HCT116 (cell line): ENCODE measurements around the gene LRP1. TPM values are rescaled to one million over a fixed set of nuclear protein-coding genes. Genes with fewer than 3 reads are reported as not detected.

Source experiments
- ATAC-seq: fragments of 200-7000 bp; cut with Tn5 transposase; 2 replicates; pipeline ENCODE4 v1.9.1; 2020; ENCODE audit warnings: mild to moderate bottlenecking, moderate library complexity
- BruUV-seq: library from RNA; stranded (reverse); fragments of 400-500 nt; replicated peaks from 2 replicates; lab custom pipeline; 2021; lab: Mats Ljungman, UMichigan
- CTCF ChIA-PET: fragments of 300-600 bp; sonication (Branson Sonifier 250); formaldehyde crosslinking; loops from one replicate; lab custom pipeline; 2021; ENCODE audit warnings: antibody characterized with exemption; lab: Charles Lee
- POLR2A ChIA-PET: fragments of 300-600, 350-600 bp; sonication (Branson Sonifier 250); formaldehyde crosslinking; loops from one replicate; lab custom pipeline; 2021; ENCODE audit warnings: antibody characterized with exemption; lab: Charles Lee
- RAD21 ChIA-PET, 2 experiments: fragments of 300-600 bp; sonication (Branson Sonifier 250); formaldehyde crosslinking; loops; one replicate each; lab custom pipeline; 2023; ENCODE audit warnings: low total read pairs in 2 of 2; ENCODE audit not compliant: uncharacterized antibody in 2 of 2, unreplicated experiment in 2 of 2, low non-redundant PET in 1 of 2; lab: Charles Lee
- DNase-seq: peaks from one replicate; pipeline ENCODE4 v3.0.0-alpha.2; 2010; ENCODE audit warnings: low read depth, low spot score
- H2AFZ ChIP-seq: fragments of 200-600 bp; shearing (Covaris generic), sonication (generic); 2 replicates; pipeline ENCODE4 v1.6.1; 2017; ENCODE audit warnings: low read depth, mixed run types, mixed read lengths, antibody characterized with exemption, low read length; ENCODE audit not compliant: poor library complexity, severe bottlenecking
- H3K27ac ChIP-seq: 2 replicates; pipeline ENCODE4 v1.5.1; 2012; ENCODE audit warnings: low read depth, low read length
- H3K27me3 ChIP-seq: fragments of 200-600 bp; sonication (generic); 2 replicates; pipeline ENCODE4 v1.6.1; 2016; ENCODE audit warnings: mixed run types, low read length, mixed read lengths; ENCODE audit not compliant: insufficient read depth
- H3K36me3 ChIP-seq, 2 experiments: fragments of 200-500 bp in 1 of 2; fragments of 200-600 bp in 1 of 2; sonication (Bioruptor generic) in 1 of 2; sonication (generic) in 1 of 2; 2 replicates each; pipeline versions ENCODE4 v1.5.1 to v1.6.1; 2014 to 2016; ENCODE audit warnings: low read length in 2 of 2, inconsistent platforms in 1 of 2, mixed read lengths in 1 of 2, mixed run types in 1 of 2; ENCODE audit not compliant: insufficient read depth in 2 of 2, control insufficient read depth in 1 of 2
- H3K4me1 ChIP-seq, 2 experiments: fragments of 200-600 bp in 1 of 2; sonication (generic) in 1 of 2; 2 replicates each; pipeline versions ENCODE4 v1.5.1 to v1.6.1; 2012 to 2017; ENCODE audit warnings: low read length in 2 of 2, inconsistent platforms in 1 of 2, mild to moderate bottlenecking in 1 of 2, mixed read lengths in 1 of 2, mixed run types in 1 of 2, moderate library complexity in 1 of 2; ENCODE audit not compliant: insufficient read depth in 2 of 2, control insufficient read depth in 1 of 2
- H3K4me2 ChIP-seq: fragments of 200-600 bp; sonication (generic); 2 replicates; pipeline ENCODE4 v1.6.1; 2017; ENCODE audit warnings: mixed run types, low read length, mixed read lengths
- H3K4me3 ChIP-seq, 2 experiments: fragments of 200-600 bp in 1 of 2; sonication (generic) in 1 of 2; replicated peaks in 1 of 2; 2 replicates each; pipeline ENCODE4 v1.5.1; 2011 to 2016; ENCODE audit warnings: low read length in 2 of 2, control low read depth in 1 of 2, low read depth in 1 of 2, mild to moderate bottlenecking in 1 of 2, mixed read lengths in 1 of 2, mixed run types in 1 of 2
- H3K79me2 ChIP-seq: fragments of 200-600 bp; sonication (generic); 2 replicates; pipeline ENCODE4 v1.6.1; 2017; ENCODE audit warnings: mild to moderate bottlenecking, mixed run types, low read length, moderate library complexity, mixed read lengths; ENCODE audit not compliant: insufficient read depth
- H3K9ac ChIP-seq: fragments of 200-600 bp; sonication (generic); 2 replicates; pipeline ENCODE4 v1.6.1; 2016; ENCODE audit warnings: low read length, mixed read lengths
- H3K9me2 ChIP-seq: fragments of 200-600 bp; sonication (generic), shearing (Covaris generic); 2 replicates; pipeline ENCODE4 v1.6.1; 2017; ENCODE audit warnings: mixed run types, mild to moderate bottlenecking, moderate library complexity; ENCODE audit not compliant: insufficient read depth
- H3K9me3 ChIP-seq, 2 experiments: fragments of 200-500 bp in 1 of 2; fragments of 200-600 bp in 1 of 2; sonication (Bioruptor generic) in 1 of 2; sonication (generic) in 1 of 2; 2 replicates each; pipeline ENCODE4 v1.6.1; 2014 to 2017; ENCODE audit warnings: low read length in 2 of 2, mixed read lengths in 2 of 2, inconsistent platforms in 1 of 2, low read depth in 1 of 2, mild to moderate bottlenecking in 1 of 2, mixed run types in 1 of 2, moderate library complexity in 1 of 2; ENCODE audit not compliant: control insufficient read depth in 1 of 2, insufficient read depth in 1 of 2
- H4K20me1 ChIP-seq: fragments of 200-600 bp; sonication (generic), shearing (Covaris generic); 2 replicates; pipeline ENCODE4 v1.6.1; 2017; ENCODE audit warnings: mixed run types, mild to moderate bottlenecking, moderate library complexity; ENCODE audit not compliant: insufficient read depth
- ATF3 ChIP-seq: IDR thresholded peaks from 2 replicates; pipeline ENCODE4 v1.6.1; 2012
- CBX3 ChIP-seq: IDR thresholded peaks from 2 replicates; pipeline ENCODE4 v1.6.1; 2012; ENCODE audit warnings: low read depth
- CEBPB ChIP-seq: IDR thresholded peaks from 2 replicates; pipeline ENCODE4 v1.6.1; 2012; ENCODE audit warnings: low read depth
- CTCF ChIP-seq, 3 experiments: fragments of 200-600 bp in 1 of 3; sonication (generic) in 1 of 3; IDR thresholded peaks in 2 of 3; conservative IDR thresholded peaks in 1 of 3; 2 replicates each; pipeline ENCODE4 v1.5.1; 2012 to 2017; ENCODE audit warnings: low read depth in 2 of 3, low read length in 2 of 3, antibody characterized with exemption in 1 of 3, borderline replicate concordance in 1 of 3, control low read depth in 1 of 3, mild to moderate bottlenecking in 1 of 3, mixed read lengths in 1 of 3, mixed run types in 1 of 3, moderate library complexity in 1 of 3; ENCODE audit not compliant: insufficient read depth in 1 of 3
- EGR1 ChIP-seq: IDR thresholded peaks from 2 replicates; pipeline ENCODE4 v1.6.1; 2012; ENCODE audit warnings: low read depth
- EZH2 ChIP-seq: fragments of 200-600 bp; sonication (generic); IDR thresholded peaks from 2 replicates; pipeline ENCODE4 v1.6.1; 2017; ENCODE audit warnings: antibody characterized with exemption, mixed run types
- FOSL1 ChIP-seq: IDR thresholded peaks from 2 replicates; pipeline ENCODE4 v1.6.1; 2012; ENCODE audit warnings: low read depth
- JUND ChIP-seq: IDR thresholded peaks from 2 replicates; pipeline ENCODE4 v1.6.1; 2012
- MAX ChIP-seq: IDR thresholded peaks from 2 replicates; pipeline ENCODE4 v1.6.1; 2012
- POLR2A ChIP-seq: IDR thresholded peaks from 2 replicates; pipeline ENCODE4 v1.7.0; 2011; ENCODE audit warnings: borderline replicate concordance; ENCODE audit not compliant: insufficient read depth, insufficient read length; ENCODE audit errors: extremely low read depth
- POLR2AphosphoS5 ChIP-seq: IDR thresholded peaks from 2 replicates; pipeline ENCODE4 v1.6.1; 2011; ENCODE audit warnings: mild to moderate bottlenecking, low read depth, low read length, moderate library complexity
- RAD21 ChIP-seq: IDR thresholded peaks from 2 replicates; pipeline ENCODE4 v1.6.1; 2012; ENCODE audit warnings: low read depth, mild to moderate bottlenecking
- SIN3A ChIP-seq: IDR thresholded peaks from 2 replicates; pipeline ENCODE4 v1.6.1; 2012; ENCODE audit warnings: low read depth
- SP1 ChIP-seq: IDR thresholded peaks from 2 replicates; pipeline ENCODE4 v1.6.1; 2012; ENCODE audit warnings: low read depth
- TCF7L2 ChIP-seq: IDR thresholded peaks from 2 replicates; pipeline ENCODE4 v1.7.0; 2011; ENCODE audit warnings: borderline replicate concordance, inconsistent platforms; ENCODE audit not compliant: insufficient read depth, insufficient read length; ENCODE audit errors: extremely low read depth
- YY1 ChIP-seq: IDR thresholded peaks from 2 replicates; pipeline ENCODE4 v1.6.1; 2011; ENCODE audit warnings: low read length, low read depth, moderate library complexity, mild to moderate bottlenecking; ENCODE audit not compliant: insufficient replicate concordance; ENCODE audit errors: extremely low read depth
- ZBTB33 ChIP-seq: IDR thresholded peaks from 2 replicates; pipeline ENCODE4 v1.6.1; 2011; ENCODE audit warnings: mild to moderate bottlenecking, low read length, moderate library complexity; ENCODE audit not compliant: insufficient replicate concordance; ENCODE audit errors: extremely low read depth
- ZFX ChIP-seq: fragments of 450-650 bp; IDR thresholded peaks from 2 replicates; pipeline ENCODE4 v1.6.1; 2017
- ZNF274 ChIP-seq: fragments of 200-500 bp; sonication (Bioruptor generic); IDR thresholded peaks from 2 replicates; pipeline ENCODE4 v1.6.1; 2014; ENCODE audit warnings: mild to moderate bottlenecking, low read depth, low read length, inconsistent platforms
- intact Hi-C: fragments of 100-400 bp; cut with micrococcal nuclease; formaldehyde crosslinking; loops from 2 replicates; pipeline ENCODE4 v1.10.0; 2022
- total RNA-seq: library from RNA; stranded (reverse); gene quantifications from one replicate; pipeline ENCODE4 v1.2.1, GENCODE V29; 2021; ENCODE audit not compliant: unreplicated experiment

The LRP1 gene
- total RNA-seq, 1 experiment from 2014 or later: 12.0 TPM

- no peak for TF ChIP-seq CTCF (IDR thresholded peaks at IDR 0.05 in 2 of 3, conservative IDR thresholded peaks at IDR 0.05 in 1 of 3; ENCODE audit: borderline replicate concordance in 1 of 3, insufficient read depth in 1 of 3, low read depth in 2 of 3, low read length in 2 of 3)
- no peak for TF ChIP-seq ZFX
- TF ChIP-seq EGR1: no peak
- TF ChIP-seq JUND: no peak
- TF ChIP-seq FOSL1: no peak
These were observed 25.8 kb downstream of the LRP1 start (continued) for GRCh38 chr12:57154076-57154475.

GRCh38 chr12:57154804-57155434 is 26.6 kb downstream of the LRP1 start:
- POLR2A ChIA-PET: no interaction called here
- intact Hi-C loops: no loop called here
- Histone ChIP-seq H3K27ac (no peak overlapping the region), H3K4me2 (no peak overlapping the region), H3K9me3 (no peaks in the 10 kb centered on the region), H3K4me1 (no peaks in the 10 kb centered on the region), H4K20me1 (no peaks in the 10 kb centered on the region), H3K9me2 (no peaks in the 10 kb centered on the region), H3K4me3 (no peak overlapping the region), H3K27me3 (no peaks in the 10 kb centered on the region), H3K36me3 (peaks cover 0 to 2% of the 10 kb centered on the region in 2 experiments; a peak in 1 of 4 replicates), H3K9ac (no peak overlapping the region), H2AFZ (no peak overlapping the region), H3K79me2 (no peaks in the 10 kb centered on the region)
- ATAC-seq (no peak), DNase-seq (no peak)
- RAD21 ChIA-PET: no interaction called here
- no TSS peak for BruUV-seq
- CTCF ChIA-PET: no interaction called here
- TF ChIP-seq CEBPB (no peak), MAX (no peak), POLR2A (no peak), SIN3A (no peak), CTCF (IDR thresholded peaks at IDR 0.05 in 2 of 3, conservative IDR thresholded peaks at IDR 0.05 in 1 of 3; ENCODE audit: borderline replicate concordance in 1 of 3, insufficient read depth in 1 of 3, low read depth in 2 of 3, low read length in 2 of 3) (no peak), ZFX (no peak), ATF3 (no peak), RAD21 (no peak), ZNF274 (no peak), POLR2AphosphoS5 (no peak), TCF7L2 (no peak), FOSL1 (no peak), ZBTB33 (no peak), SP1 (no peak), EZH2 (no peak), EGR1 (no peak), YY1 (no peak), CBX3 (no peak)
